Measurements from ENCODE around the gene SRSF9.

Gene SRSF9

GRCh38 chr12:120444676-120445075 lies 24.9 kb downstream of the SRSF9 start:
- no peak overlapping the region; the same call in 1 of the 2 replicates for H3K27ac ChIP-seq
- no peak for TF ChIP-seq CTCF (conservative IDR thresholded peaks at IDR 0.05)

GRCh38 chr12:120439646-120440247 lies 29.8 kb downstream of the SRSF9 start:
- no peak overlapping the region for H3K27ac ChIP-seq
- no peak for TF ChIP-seq ZFX (IDR thresholded peaks at IDR 0.05)
- TF ChIP-seq CTCF (conservative IDR thresholded peaks at IDR 0.05): peak; percentile 77

- TF ChIP-seq ZFX (IDR thresholded peaks at IDR 0.05) (no peak), CTCF (conservative IDR thresholded peaks at IDR 0.05) (no peak)
- peak overlapping the region; percentile 92 for H3K27ac ChIP-seq
These were observed 30.9 kb downstream of the SRSF9 start for GRCh38 chr12:120438495-120439198.

GRCh38 chr12:120437735-120438494 lies 31.6 kb downstream of the SRSF9 start, which contains the start of gene COX6A1:
COX6A1 (plus strand) TSS chr12:120438113; CDS start chr12:120438127, 14 bp downstream.
- no peak; the same call in 1 of the 2 replicates for TF ChIP-seq CTCF (conservative IDR thresholded peaks at IDR 0.05)
- peak; percentile 69; the same call in 1 of the 2 replicates for TF ChIP-seq ZFX (IDR thresholded peaks at IDR 0.05)
- H3K27ac ChIP-seq: peak within 1 kb of the TSS; percentile 92

- no peak overlapping the region for H3K27ac ChIP-seq
- no peak for TF ChIP-seq CTCF (conservative IDR thresholded peaks at IDR 0.05)
- TF ChIP-seq ZFX (IDR thresholded peaks at IDR 0.05): no peak
These were observed 36.6 kb downstream of the SRSF9 start for GRCh38 chr12:120432772-120433525.

GRCh38 chr12:120429368-120429767 lies 40.2 kb downstream of the SRSF9 start:
- TF ChIP-seq CTCF (conservative IDR thresholded peaks at IDR 0.05) (no peak), ZFX (IDR thresholded peaks at IDR 0.05) (no peak)
- H3K27ac ChIP-seq: no peak overlapping the region

Data from C4-2B (cell line).